Keratinocyte (primary cell): ENCODE results near the gene PTPRN2.

Experiments used
- CTCF ChIP-seq, 3 experiments: IDR thresholded peaks in 1 of 3; conservative IDR thresholded peaks in 1 of 3; optimal IDR thresholded peaks in 1 of 3; 2 replicates in 2 of 3; 3 replicates in 1 of 3; pipeline versions ENCODE3 to v1.5.1; 2011; ENCODE audit warnings: low read length in 3 of 3, mild to moderate bottlenecking in 3 of 3, moderate library complexity in 2 of 3, control low read depth in 1 of 3, inconsistent platforms in 1 of 3; ENCODE audit not compliant: insufficient read depth in 2 of 3; ENCODE audit errors: extremely low read depth in 1 of 3
- EZH2 ChIP-seq: IDR thresholded peaks from one replicate; pipeline ENCODE4 v1.6.1; 2012; ENCODE audit warnings: inconsistent platforms, mild to moderate bottlenecking, low read length, moderate library complexity

GRCh38 chr7:157832866-157833607 is 754.6 kb downstream of the PTPRN2 start:
- TF ChIP-seq CTCF (optimal IDR thresholded peaks at IDR 0.05 in 1 of 3, IDR thresholded peaks at IDR 0.05 in 1 of 3, conservative IDR thresholded peaks at IDR 0.05 in 1 of 3; ENCODE audit: extremely low read depth in 1 of 3, insufficient read depth in 2 of 3, low read length in 3 of 3) (no peak), EZH2 (no peak)
